ENCODE measurements around the gene TUBB2B. TPM values are rescaled to one million over a fixed set of nuclear protein-coding genes. Genes with fewer than 3 reads are reported as not detected.
"Not testable (repeated sequence)": the region's sequence is repeated elsewhere in the genome, so short reads cannot be mapped to it uniquely, and the experiment has no call there.

TUBB2B gene
- total RNA-seq, 1 donor from 2014 or later, result 1.8 TPM

DNA sequence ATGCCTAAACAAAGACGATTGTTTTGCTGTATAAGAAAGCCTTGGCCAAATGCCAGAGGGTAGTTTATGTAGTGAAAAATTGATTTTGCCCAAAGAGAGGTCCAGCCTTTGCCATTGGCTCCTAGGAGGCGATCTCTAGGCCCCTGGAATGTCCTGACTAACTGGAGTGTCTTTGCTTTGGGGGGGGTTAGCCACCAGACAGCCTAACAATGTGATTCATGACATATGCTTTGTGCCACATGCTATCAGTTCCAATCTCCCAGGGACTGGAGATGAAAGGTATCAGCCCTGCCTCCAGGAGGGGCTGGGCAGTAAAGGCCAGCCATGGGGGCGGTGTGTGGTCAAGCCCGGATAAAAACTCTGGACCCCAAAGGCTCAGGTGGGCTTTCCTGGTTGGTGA lies 37.4 kb downstream of the TUBB2B start:
- no peak for DNase-seq (ENCODE audit: low read depth in 2 of 2)

DNA sequence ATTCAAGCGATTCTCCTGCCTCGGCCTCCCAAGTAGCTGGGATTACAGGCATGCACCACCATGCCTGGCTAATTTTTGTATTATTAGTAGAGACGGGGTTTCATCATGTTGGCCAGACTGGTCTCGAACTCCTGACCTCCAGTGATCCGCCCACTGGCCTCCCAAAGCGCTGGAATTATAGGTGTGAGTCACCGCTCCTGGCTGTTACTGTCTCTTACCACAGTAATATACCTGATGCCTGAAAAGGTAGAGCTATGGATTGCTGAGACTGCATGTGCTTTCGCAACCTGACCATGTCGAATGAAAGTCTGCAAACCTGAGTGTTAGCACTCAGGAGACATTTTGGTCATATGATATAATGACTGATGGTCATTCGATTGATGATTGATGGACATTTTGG lies 38.3 kb downstream of the TUBB2B start:
- not testable (repeated sequence) for DNase-seq (ENCODE audit: low read depth in 2 of 2)

GRCh38 chr6:3188262-3188661 lies 39.2 kb downstream of the TUBB2B start:
- DNase-seq (ENCODE audit: low read depth in 2 of 2), result no peak

GRCh38 chr6:3186974-3187382 lies 40.5 kb downstream of the TUBB2B start:
- no peak for DNase-seq (ENCODE audit: low read depth in 2 of 2)

- DNase-seq (ENCODE audit: low read depth in 2 of 2), result peak in 1 of 2 donors; percentile 72
Measured at GRCh38 chr6:3183066-3183465, 44.4 kb downstream of the TUBB2B start.

DNA sequence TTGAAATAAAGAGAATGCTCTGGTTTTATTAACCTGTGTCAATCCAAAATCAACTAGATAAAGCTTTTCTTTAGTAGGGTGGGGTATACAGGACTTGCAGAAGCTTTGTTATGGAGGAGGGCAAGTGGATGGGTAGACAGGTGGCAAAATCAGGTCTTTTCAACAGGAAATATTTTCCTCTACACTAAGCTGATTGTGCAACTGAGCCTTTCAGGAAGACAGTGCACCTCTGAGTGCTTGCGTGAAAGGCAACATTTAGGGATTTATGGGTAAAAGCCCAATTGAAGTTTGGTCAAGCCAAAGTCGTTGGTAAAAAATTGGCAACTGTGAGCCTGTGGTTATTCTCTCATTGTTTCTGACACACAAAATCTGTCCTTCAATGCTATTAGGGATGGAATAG lies 46.3 kb downstream of the TUBB2B start:
- no peak for DNase-seq (ENCODE audit: low read depth in 2 of 2)

GRCh38 chr6:3179945-3180344 lies 47.5 kb downstream of the TUBB2B start:
- not testable (repeated sequence) for DNase-seq (ENCODE audit: low read depth in 2 of 2)

DNA sequence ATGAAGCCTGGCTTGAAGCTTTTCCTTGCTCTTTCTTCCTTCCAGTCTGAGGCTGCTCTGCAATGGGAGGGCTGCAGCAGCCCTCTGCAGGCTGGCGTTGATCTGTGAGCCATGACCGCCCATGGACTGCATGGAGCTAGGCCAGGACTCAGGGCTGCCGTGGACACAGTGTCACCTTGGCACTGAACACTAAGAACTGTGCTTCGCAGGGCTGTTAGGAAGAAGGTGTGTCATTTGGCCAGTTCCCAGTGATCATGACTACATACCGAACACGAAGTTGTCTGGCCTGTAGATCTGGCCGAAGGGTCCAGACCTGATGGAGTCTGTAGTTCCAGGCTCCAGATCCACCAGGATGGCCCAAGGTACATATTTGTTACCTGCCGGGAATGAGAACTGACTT lies 48.8 kb downstream of the TUBB2B start:
- DNase-seq (ENCODE audit: low read depth in 2 of 2), result not testable (repeated sequence)

DNA sequence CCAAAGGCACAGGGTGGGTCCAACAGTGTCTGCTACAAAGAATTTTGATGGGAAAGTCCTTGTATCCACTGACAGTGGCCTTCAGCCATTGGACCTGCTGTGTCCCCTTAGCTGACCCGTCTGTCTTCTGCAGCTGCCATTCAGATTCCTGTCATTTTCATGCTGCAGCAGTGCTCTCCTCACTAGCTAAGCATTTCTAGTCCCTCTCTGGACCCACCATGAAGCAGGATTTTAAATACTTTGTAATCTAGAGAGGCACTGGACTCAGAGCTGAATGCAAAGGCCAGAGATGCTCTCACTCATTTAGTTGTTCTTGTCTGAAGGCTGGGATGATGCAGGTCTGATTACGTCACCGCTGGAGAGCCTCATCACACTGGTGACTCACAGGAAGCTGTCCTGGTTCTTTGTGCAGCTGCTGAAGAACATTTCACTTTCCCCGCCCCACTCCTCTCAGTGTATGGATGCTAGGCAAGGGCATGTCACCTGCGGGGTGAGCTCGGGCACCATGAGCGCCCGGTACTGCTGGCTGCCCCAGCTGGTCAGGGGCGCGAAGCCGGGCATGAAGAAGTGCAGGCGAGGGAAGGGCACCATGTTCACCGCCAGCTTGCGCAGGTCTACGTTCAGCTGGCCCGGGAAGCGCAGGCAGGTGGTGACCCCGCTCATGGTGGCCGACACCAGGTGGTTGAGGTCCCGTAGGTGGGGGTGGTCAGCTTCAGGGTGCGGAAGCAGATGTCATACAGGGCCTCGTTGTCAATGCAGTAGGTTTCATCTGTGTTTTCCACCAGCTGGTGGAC lies 50.7 kb downstream of the TUBB2B start:
- DNase-seq (ENCODE audit: low read depth in 2 of 2), result peak; percentile 83 to 93

- no peak for DNase-seq (ENCODE audit: low read depth in 2 of 2)
Measured at GRCh38 chr6:3175715-3176402, 51.6 kb downstream of the TUBB2B start.

Other genes starting within 250 kb of the TUBB2B start
- 7.6 and 8.5 TPM in 2 replicates for gene NQO2, start 227.8 kb downstream of the TUBB2B start, total RNA-seq
- gene RIPK1, start 159.2 kb downstream of the TUBB2B start, total RNA-seq, result 15.9 and 22.4 TPM in 2 replicates
- gene BPHL, start 108.9 kb downstream of the TUBB2B start, total RNA-seq, result 7.9 and 8.5 TPM in 2 replicates
- gene TUBB2A, start 70.1 kb downstream of the TUBB2B start, total RNA-seq, result 34.9 and 43.5 TPM in 2 replicates
- 31.9 and 45.3 TPM in 2 replicates for gene PSMG4, start 31.3 kb upstream of the TUBB2B start, total RNA-seq
- 21.8 and 59.3 TPM in 2 replicates for gene SLC22A23, start 229.4 kb upstream of the TUBB2B start, total RNA-seq